ENCODE results near the gene GNAZ. TPM values are rescaled to one million over a fixed set of nuclear protein-coding genes. Genes with fewer than 3 reads are reported as not detected.

The GNAZ gene
- polyA plus RNA-seq, 2 of the 4 experiments (the other 2 are of a cell fraction): 1.9 to 2.5 TPM

- H3K4me1 ChIP-seq: 0 out of 3 replicates have a peak, but pooled peaks cover 6% of the 10 kb centered on the region
- no peak for ATAC-seq
- no peak overlapping the region for H3K4me2 ChIP-seq
- H3K27ac ChIP-seq: no peak overlapping the region
- ChIA-PET POLR2A (no interaction called here), CTCF (interaction anchor here (1.5 kb wide), 1 partner anchor 10 kb away, joined by 3 read pairs; no protein-coding TSS in a partner anchor)
- FAIRE-seq: no peak
- no peak overlapping the region for H3K4me3 ChIP-seq
- no peak for TF ChIP-seq FOSB (CRISPR knock-in tag; IDR thresholded peaks at IDR 0.05)
- H3K9me3 ChIP-seq: no peaks in the 10 kb centered on the region
- no peak for DNase-seq (ENCODE audit: low read depth in 1 of 2, low spot score in 1 of 2)
- 91% methylated on average over 7 of the region's 7 CpGs for WGBS (ENCODE audit: missing lambda C conversion rate)
These were observed 4.1 kb downstream of the GNAZ start for GRCh38 chr22:23074451-23074850.

GRCh38 chr22:23075050-23075449 is 4.7 kb downstream of the GNAZ start:
- CTCF ChIA-PET: interaction anchor here (1.5 kb wide), 1 partner anchor 11 kb away, joined by 3 read pairs; no protein-coding TSS in a partner anchor
- WGBS (ENCODE audit: missing lambda C conversion rate): 81% methylated on average over 4 of the region's 4 CpGs
- DNase-seq (ENCODE audit: low read depth in 1 of 2, low spot score in 1 of 2): no peak
- Histone ChIP-seq H3K4me2 (no peak overlapping the region), H3K9me3 (no peaks in the 10 kb centered on the region), H3K4me3 (no peak overlapping the region), H3K27ac (no peak overlapping the region), H3K4me1 (0 out of 3 replicates have a peak, but pooled peaks cover 4% of the 10 kb centered on the region)
- no peak for ATAC-seq
- TF ChIP-seq POLR2A (IDR thresholded peaks at IDR 0.05; ENCODE audit: low read length) (no peak), HEYL (CRISPR knock-in tag; IDR thresholded peaks at IDR 0.05) (no peak), SMC3 (IDR thresholded peaks at IDR 0.05) (no peak), ZNF302 (CRISPR knock-in tag; IDR thresholded peaks at IDR 0.05) (no peak), FOXS1 (CRISPR knock-in tag; IDR thresholded peaks at IDR 0.05) (no peak), MYC (IDR thresholded peaks at IDR 0.05; ENCODE audit: borderline replicate concordance, low read length) (no peak), KDM1A (IDR thresholded peaks at IDR 0.05; ENCODE audit: low read depth) (no peak)
- FAIRE-seq: no peak
- POLR2A ChIA-PET: no interaction called here

GRCh38 chr22:23075525-23076216 is 5.4 kb downstream of the GNAZ start:
- no peak overlapping the region for H3K4me3 ChIP-seq
- CTCF ChIA-PET: interaction anchor here (1.5 kb wide), 1 partner anchor 11 kb away, joined by 3 read pairs; no protein-coding TSS in a partner anchor
- 0 out of 3 replicates have a peak, but pooled peaks cover 4% of the 10 kb centered on the region for H3K4me1 ChIP-seq
- no peak overlapping the region for H3K4me2 ChIP-seq
- POLR2A ChIA-PET: no interaction called here
- FAIRE-seq (no peak), ATAC-seq (no peak), DNase-seq (ENCODE audit: low read depth in 1 of 2, low spot score in 1 of 2) (no peak)
- no peaks in the 10 kb centered on the region for H3K9me3 ChIP-seq
- WGBS (ENCODE audit: missing lambda C conversion rate): 78% methylated on average over 8 of the region's 9 CpGs
- H3K27ac ChIP-seq: no peak overlapping the region
- TF ChIP-seq TFCP2L1 (CRISPR knock-in tag; IDR thresholded peaks at IDR 0.05): no peak
- no peak for TF ChIP-seq TP53 (CRISPR knock-in tag; IDR thresholded peaks at IDR 0.05)
- no peak for TF ChIP-seq CBX2 (IDR thresholded peaks at IDR 0.05; ENCODE audit: borderline replicate concordance, low read depth)
- TF ChIP-seq CBX8 (IDR thresholded peaks at IDR 0.05): no peak
- no peak for TF ChIP-seq MYC (IDR thresholded peaks at IDR 0.05; ENCODE audit: borderline replicate concordance, low read length)
- TF ChIP-seq POLR2AphosphoS2 (conservative IDR thresholded peaks at IDR 0.05; ENCODE audit: low read length): no peak
- no peak for TF ChIP-seq CHD2 (IDR thresholded peaks at IDR 0.05; ENCODE audit: low read length, partially characterized antibody)
- no peak for TF ChIP-seq ZFP36 (IDR thresholded peaks at IDR 0.05; ENCODE audit: borderline replicate concordance, partially characterized antibody)
- TF ChIP-seq RARB (CRISPR knock-in tag; IDR thresholded peaks at IDR 0.05): no peak
- no peak for TF ChIP-seq SMC3 (IDR thresholded peaks at IDR 0.05)
- TF ChIP-seq NPAS2 (CRISPR knock-in tag; IDR thresholded peaks at IDR 0.05; ENCODE audit: borderline replicate concordance): no peak
- no peak for TF ChIP-seq HOXB13 (CRISPR knock-in tag; IDR thresholded peaks at IDR 0.05; ENCODE audit: low read depth)
- no peak for TF ChIP-seq NR3C1 (IDR thresholded peaks at IDR 0.05)
- TF ChIP-seq, protein P1, sequence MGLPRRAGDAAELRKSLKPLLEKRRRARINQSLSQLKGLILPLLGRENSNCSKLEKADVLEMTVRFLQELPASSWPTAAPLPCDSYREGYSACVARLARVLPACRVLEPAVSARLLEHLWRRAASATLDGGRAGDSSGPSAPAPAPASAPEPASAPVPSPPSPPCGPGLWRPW (IDR thresholded peaks at IDR 0.05): no peak
- TF ChIP-seq EHMT2 (IDR thresholded peaks at IDR 0.05; ENCODE audit: low read depth): no peak

All from A549 (cell line).